Heart left ventricle (tissue), 16 donors: Measurements from ENCODE around the gene NANOGP8. TPM values are rescaled to one million over a fixed set of nuclear protein-coding genes. Genes with fewer than 3 reads are reported as not detected.

Experiments used
- ATAC-seq, 4 donors: fragments of 200-7000 bp; cut with Tn5 transposase; one replicate each; pipeline ENCODE4 v1.9.1; 2020 to 2022; ENCODE audit warnings: moderate library complexity in 4 of 4, mild to moderate bottlenecking in 3 of 4, moderate number of reproducible peaks in 1 of 4
- DNase-seq, 5 donors: peaks; one replicate each; pipeline ENCODE4 v3.0.0-alpha.2; 2020
- H3K27ac ChIP-seq, 12 donors: fragments of 200-600 bp; sonication (generic) in 4 of 12; one replicate each; pipeline versions ENCODE4 v1.5.0 to v1.8.0; 2016 to 2022; ENCODE audit warnings: mild to moderate bottlenecking in 2 of 12
- H3K27me3 ChIP-seq, 9 donors: fragments of 200-600 bp; sonication (generic) in 2 of 9; one replicate each; pipeline versions ENCODE4 v1.5.1 to v1.8.0; 2016 to 2022; ENCODE audit warnings: mild to moderate bottlenecking in 3 of 9
- H3K36me3 ChIP-seq, 9 donors: fragments of 200-600 bp; sonication (generic) in 2 of 9; one replicate each; pipeline versions ENCODE4 v1.5.0 to v1.8.0; 2018 to 2022; ENCODE audit warnings: mild to moderate bottlenecking in 2 of 9
- H3K4me1 ChIP-seq, 12 donors: fragments of 200-600 bp; sonication (generic) in 4 of 12; one replicate each; pipeline versions ENCODE4 v1.5.0 to v1.8.0; 2016 to 2022; ENCODE audit warnings: mild to moderate bottlenecking in 3 of 12
- H3K4me3 ChIP-seq, 12 donors: fragments of 200-600 bp; sonication (generic) in 4 of 12; one replicate each; pipeline versions ENCODE4 v1.5.0 to v1.8.0; 2017 to 2022; ENCODE audit warnings: mild to moderate bottlenecking in 9 of 12, moderate library complexity in 4 of 12
- H3K9me3 ChIP-seq, 12 donors: fragments of 200-600 bp; sonication (generic) in 4 of 12; one replicate each; pipeline versions ENCODE4 v1.5.0 to v1.8.0; 2016 to 2022; ENCODE audit warnings: mild to moderate bottlenecking in 1 of 12
- CTCF ChIP-seq, 12 donors: fragments of 200-600 bp; sonication (generic) in 4 of 12; IDR thresholded peaks; one replicate each; pipeline versions ENCODE4 v1.5.0 to v1.8.0; 2018 to 2022; ENCODE audit warnings: antibody characterized with exemption in 12 of 12, mild to moderate bottlenecking in 5 of 12
- POLR2A ChIP-seq, 2 donors: fragments of 450-650 bp; IDR thresholded peaks; one replicate each; pipeline ENCODE4 v1.6.1; 2017; ENCODE audit warnings: antibody characterized with exemption in 2 of 2, mild to moderate bottlenecking in 2 of 2, moderate library complexity in 2 of 2
- WGBS, 4 donors: extraction: QIAGEN DNeasy Blood & Tissue Kit in 2 of 4; methylation state at CpG; one replicate each; pipeline versions ENCODE4 v1.1.5 to v1.1.7; 2013 to 2018; 5-methylcytosine and 5-hydroxymethylcytosine counted together
- intact Hi-C, 10 donors: fragments of 100-400 bp; cut with DNase I; formaldehyde crosslinking; loops; one replicate each; pipeline versions ENCODE4 v1.11.1 to v1.14.2; 2022
- polyA plus RNA-seq, 2 donors: library from polyadenylated mRNA; stranded (reverse); fragments of 200-250 nt; gene quantifications; one replicate each; pipeline ENCODE4 v1.2.3, GENCODE V29; 2013
- total RNA-seq, 9 donors: library from RNA; depleted of rRNA in 2 of 9; stranded (reverse); fragments of >200 nt in 2 of 9; fragmentation: NEBNext Ultra II Directional in 3 of 9; extraction: Animal tissue kit (Norgen Biotek cat#: 25700) in 3 of 9; gene quantifications; one replicate each; pipeline versions ENCODE4 v1.1.0 to v1.2.4, GENCODE V29; 2016 to 2023
- donor health status: ischemic (EF 13 %, LVEDD 7.1; RV severe dilation, severe dysfunction).
- donor health status: healthy with polysubstance abuse.
- donor health status: DM: no; HTN: yes; CAD: no.
- donor health status: DM: no; HTN: no; CAD: no.
- donor health status: ischemic (EF 25% LVEDD 6.9; RV normal size, moderate dysfunction).
- donor health status: ischemic (EF 25% LVEDD 5.7; RV mildly dilated, moderate dysfunction).
- donor health status: healthy.
- donor health status: DM: yes; HTN: yes; CAD: no.
- donor health status: ischemic (EF 35%, LVEDD 5.7; RV mildly dilated, moderate dysfunction).
- donor health status: nonischemic (EF 11% LVEDD 7.7; RV severe dilation, severe dysfunction).
- donor health status: DM: yes; HTN: yes; CAD: no.
- donor health status: PGD.
- donor health status: ischemic (EF 29% LVEDD 5.4; RV normal size, mild dysfunction).
- donor health status: nonischemic (EF 23%, LVEDD 6.1; RV moderate dilation, normal function).

Gene NANOGP8
- total and polyA plus RNA-seq, 11 donors = 0.34 to 0.47 TPM; not detected in 9

GRCh38 chr15:35107122-35107521, 22.0 kb upstream of the NANOGP8 start:
- ATAC-seq (no peak), DNase-seq (no peak)
- TF ChIP-seq POLR2A (IDR thresholded peaks at IDR 0.05) = no peak
- TF ChIP-seq CTCF (IDR thresholded peaks at IDR 0.05) = no peak
- Histone ChIP-seq H3K27me3 (no peaks in the 10 kb centered on the region), H3K36me3 (no peaks in the 10 kb centered on the region), H3K4me3 (no peak overlapping the region), H3K4me1 (no peaks in the 10 kb centered on the region), H3K27ac (no peak overlapping the region), H3K9me3 (no peaks in the 10 kb centered on the region)
- 96 to 98% (median 97%) methylated on average over 3 of the region's 3 CpGs for WGBS, 4 donors
- intact Hi-C loops = no loop called here

- H3K4me3 ChIP-seq = no peak overlapping the region
- H3K27me3 ChIP-seq = no peaks in the 10 kb centered on the region
- TF ChIP-seq CTCF (IDR thresholded peaks at IDR 0.05) (no peak), POLR2A (IDR thresholded peaks at IDR 0.05) (no peak)
- no peak for ATAC-seq
- H3K9me3 ChIP-seq = no peaks in the 10 kb centered on the region
- no peaks in the 10 kb centered on the region for H3K4me1 ChIP-seq
- no peak overlapping the region for H3K27ac ChIP-seq
- H3K36me3 ChIP-seq = no peaks in the 10 kb centered on the region
- DNase-seq = no peak
- intact Hi-C loops = no loop called here
- WGBS, 4 donors = 78 to 87% (median 82%) methylated on average over 3 of the region's 3 CpGs
These were observed 19.5 kb upstream of the NANOGP8 start for GRCh38 chr15:35104526-35105147.

GRCh38 chr15:35102186-35102585, 17.1 kb upstream of the NANOGP8 start:
- no peaks in the 10 kb centered on the region for H3K9me3 ChIP-seq
- no peak overlapping the region for H3K4me3 ChIP-seq
- no peak for TF ChIP-seq POLR2A (IDR thresholded peaks at IDR 0.05)
- TF ChIP-seq CTCF (IDR thresholded peaks at IDR 0.05) = no peak
- no peaks in the 10 kb centered on the region for H3K27me3 ChIP-seq
- WGBS, 4 donors = 86 to 92% (median 91%) methylated on average over 3 of the region's 3 CpGs
- H3K4me1 ChIP-seq = no peaks in the 10 kb centered on the region
- no peaks in the 10 kb centered on the region for H3K36me3 ChIP-seq
- H3K27ac ChIP-seq = no peak overlapping the region
- intact Hi-C loops = no loop called here
- no peak for DNase-seq
- no peak for ATAC-seq

- TF ChIP-seq CTCF (IDR thresholded peaks at IDR 0.05) (no peak), POLR2A (IDR thresholded peaks at IDR 0.05) (no peak)
- Histone ChIP-seq H3K27ac (no peak overlapping the region), H3K4me3 (no peak overlapping the region), H3K36me3 (no peaks in the 10 kb centered on the region), H3K4me1 (no peaks in the 10 kb centered on the region), H3K27me3 (no peaks in the 10 kb centered on the region), H3K9me3 (no peaks in the 10 kb centered on the region)
- no peak for ATAC-seq
- intact Hi-C loops = no loop called here
- DNase-seq = no peak
These were observed 16.2 kb upstream of the NANOGP8 start for GRCh38 chr15:35101335-35101734.
